H1 (cell line): ENCODE results near the gene CHN2. TPM values are rescaled to one million over a fixed set of nuclear protein-coding genes. Genes with fewer than 3 reads are reported as not detected.

Source experiments
- CTCF ChIA-PET: fragments of 300-600 bp; sonication (Branson Sonifier 250); formaldehyde crosslinking; loops from one replicate; lab custom pipeline; 2021; ENCODE audit not compliant: partially characterized antibody; lab: Charles Lee
- POLR2A ChIA-PET: fragments of 300-600 bp; sonication (Branson Sonifier 250); formaldehyde crosslinking; loops from one replicate; lab custom pipeline; 2021; ENCODE audit warnings: inconsistent platforms; ENCODE audit not compliant: partially characterized antibody; lab: Charles Lee
- DNase-seq, 2 experiments: peaks; one replicate each; pipeline versions ENCODE4 v3.0.0 to v3.0.0-alpha.2; 2010 to 2022; ENCODE audit warnings: low spot score in 2 of 2, low read depth in 1 of 2, mixed read lengths in 1 of 2
- FAIRE-seq: peaks from 2 replicates; lab custom pipeline; 2011; peaks lifted over from hg19 to GRCh38; lab: Jason Lieb, UNC
- H2AFZ ChIP-seq: 2 replicates; pipeline ENCODE4 v1.8.1; 2012; ENCODE audit warnings: low read length, inconsistent platforms
- H2AK5ac ChIP-seq: 2 replicates; pipeline ENCODE4 v1.6.1; 2013; ENCODE audit warnings: low read depth, low read length
- H2BK120ac ChIP-seq: replicated peaks from 2 replicates; pipeline ENCODE3; 2013; ENCODE audit warnings: low read depth, low read length, inconsistent platforms
- H2BK12ac ChIP-seq: 2 replicates; pipeline ENCODE4 v1.6.1; 2013; ENCODE audit warnings: low read depth, low read length
- H2BK15ac ChIP-seq: 2 replicates; pipeline ENCODE4 v1.6.1; 2013; ENCODE audit warnings: low read length
- H2BK20ac ChIP-seq: 2 replicates; pipeline ENCODE4 v1.6.1; 2013; ENCODE audit warnings: low read length
- H2BK5ac ChIP-seq: 2 replicates; pipeline ENCODE4 v1.6.1; 2013; ENCODE audit warnings: low read depth, low read length
- H3K14ac ChIP-seq: 2 replicates; pipeline ENCODE4 v1.6.1; 2013; ENCODE audit warnings: inconsistent platforms; ENCODE audit not compliant: insufficient read length
- H3K18ac ChIP-seq: 2 replicates; pipeline ENCODE4 v1.6.1; 2013; ENCODE audit warnings: low read length; ENCODE audit errors: extremely low read depth
- H3K23ac ChIP-seq: 2 replicates; pipeline ENCODE4 v1.6.1; 2013; ENCODE audit warnings: inconsistent platforms; ENCODE audit not compliant: insufficient read length
- H3K23me2 ChIP-seq: 2 replicates; pipeline ENCODE4 v1.6.1; 2013; ENCODE audit warnings: low read depth, low read length
- H3K27ac ChIP-seq: 2 replicates; pipeline ENCODE4 v1.6.1; 2011; ENCODE audit warnings: low read depth, low read length, inconsistent platforms
- H3K27me3 ChIP-seq, 4 experiments: replicated peaks in 1 of 4; 1 replicate in 1 of 4; 2 replicates in 3 of 4; pipeline versions ENCODE4 v1.6.1 to v1.8.1; 2011 to 2013; ENCODE audit warnings: low read length in 3 of 4, mild to moderate bottlenecking in 3 of 4, inconsistent platforms in 2 of 4, mixed read lengths in 2 of 4, moderate library complexity in 1 of 4; ENCODE audit not compliant: control insufficient read depth in 3 of 4, insufficient read depth in 3 of 4; ENCODE audit errors: extremely low read depth in 1 of 4
- H3K36me3 ChIP-seq, 4 experiments: 2 replicates each; pipeline versions ENCODE4 v1.6.1 to v1.8.1; 2011 to 2013; ENCODE audit warnings: mild to moderate bottlenecking in 4 of 4, low read length in 3 of 4, moderate library complexity in 2 of 4, control low read depth in 1 of 4, inconsistent platforms in 1 of 4; ENCODE audit not compliant: insufficient read depth in 4 of 4, control insufficient read depth in 2 of 4
- H3K4ac ChIP-seq: replicated peaks from 2 replicates; pipeline ENCODE3; 2013; ENCODE audit warnings: low read length, low read depth, mixed read lengths, inconsistent platforms; ENCODE audit not compliant: insufficient read length
- H3K4me1 ChIP-seq, 4 experiments: replicated peaks in 1 of 4; 1 replicate in 1 of 4; 2 replicates in 3 of 4; pipeline versions ENCODE4 v1.6.1 to v1.8.1; 2011 to 2013; ENCODE audit warnings: low read length in 3 of 4, inconsistent platforms in 2 of 4, mixed read lengths in 1 of 4; ENCODE audit not compliant: insufficient read depth in 4 of 4, control insufficient read depth in 3 of 4
- H3K4me2 ChIP-seq, 2 experiments: 2 replicates each; pipeline versions ENCODE4 v1.6.1 to v1.8.1; 2011 to 2013; ENCODE audit warnings: low read depth in 2 of 2, low read length in 2 of 2, control low read depth in 1 of 2, inconsistent platforms in 1 of 2, mild to moderate bottlenecking in 1 of 2; ENCODE audit not compliant: insufficient read depth in 1 of 2
- H3K4me3 ChIP-seq, 4 experiments: fragments of 200-600, 300-600 bp in 1 of 4; sonication (generic), shearing (Covaris generic), sonication (Bioruptor Twin) in 1 of 4; 2 replicates each; pipeline versions ENCODE4 v1.5.1 to v1.8.1; 2011 to 2016; ENCODE audit warnings: low read length in 4 of 4, low read depth in 3 of 4, control low read depth in 2 of 4, inconsistent platforms in 2 of 4, mild to moderate bottlenecking in 2 of 4, mixed read lengths in 1 of 4, moderate library complexity in 1 of 4; ENCODE audit not compliant: insufficient read depth in 2 of 4; ENCODE audit errors: extremely low read depth in 1 of 4
- H3K56ac ChIP-seq: replicated peaks from 2 replicates; pipeline ENCODE3; 2013; ENCODE audit warnings: low read depth, mild to moderate bottlenecking, mixed read lengths, low read length, inconsistent platforms; ENCODE audit not compliant: insufficient read length
- H3K79me1 ChIP-seq: 2 replicates; pipeline ENCODE4 v1.6.1; 2013; ENCODE audit warnings: low read depth, low read length, control low read depth
- H3K79me2 ChIP-seq, 2 experiments: 2 replicates each; pipeline versions ENCODE4 v1.6.1 to v1.8.1; 2012 to 2013; ENCODE audit warnings: low read length in 2 of 2, mild to moderate bottlenecking in 2 of 2, inconsistent platforms in 1 of 2; ENCODE audit not compliant: insufficient read depth in 2 of 2, control insufficient read depth in 1 of 2
- H3K9ac ChIP-seq, 4 experiments: replicated peaks in 1 of 4; 1 replicate in 1 of 4; 2 replicates in 3 of 4; pipeline versions ENCODE4 v1.6.1 to v1.8.1; 2011 to 2013; ENCODE audit warnings: low read depth in 3 of 4, low read length in 3 of 4, control low read depth in 2 of 4, mild to moderate bottlenecking in 2 of 4, moderate library complexity in 2 of 4, inconsistent platforms in 1 of 4; ENCODE audit errors: extremely low read depth in 1 of 4
- H3K9me3 ChIP-seq, 2 experiments: 2 replicates each; pipeline versions ENCODE4 v1.6.1 to v1.8.1; 2012 to 2013; ENCODE audit warnings: mild to moderate bottlenecking in 2 of 2, moderate library complexity in 2 of 2, control low read depth in 1 of 2, inconsistent platforms in 1 of 2, low read depth in 1 of 2, low read length in 1 of 2, mixed read lengths in 1 of 2; ENCODE audit not compliant: insufficient read depth in 2 of 2
- H4K20me1 ChIP-seq, 2 experiments: replicated peaks in 1 of 2; 2 replicates each; pipeline versions ENCODE3 to v1.8.1; 2011 to 2013; ENCODE audit warnings: inconsistent platforms in 2 of 2, low read length in 2 of 2, mild to moderate bottlenecking in 1 of 2; ENCODE audit not compliant: insufficient read depth in 2 of 2, control insufficient read depth in 1 of 2
- H4K5ac ChIP-seq: 2 replicates; pipeline ENCODE4 v1.6.1; 2013; ENCODE audit warnings: low read length, low read depth, mixed read lengths, inconsistent platforms; ENCODE audit not compliant: insufficient read length
- H4K8ac ChIP-seq: 2 replicates; pipeline ENCODE4 v1.8.0; 2013; ENCODE audit warnings: mild to moderate bottlenecking, moderate library complexity, low read length, inconsistent platforms; ENCODE audit not compliant: insufficient read depth; ENCODE audit errors: extremely low read depth
- H4K91ac ChIP-seq: replicated peaks from 2 replicates; pipeline ENCODE3; 2013; ENCODE audit warnings: low read length, mixed read lengths, inconsistent platforms; ENCODE audit not compliant: insufficient read length
- ASH2L ChIP-seq: fragments of 200-600, 300-600 bp; sonication (generic); IDR thresholded peaks from one replicate; pipeline ENCODE4 v1.7.1; 2017; ENCODE audit warnings: low read length
- ATF3 ChIP-seq: IDR thresholded peaks from 2 replicates; pipeline ENCODE4 v1.6.1; 2011; ENCODE audit warnings: low read depth, mild to moderate bottlenecking, low read length; ENCODE audit not compliant: insufficient read depth
- CBX5 ChIP-seq: fragments of 300-800, 300-1000 bp; sonication (generic); IDR thresholded peaks from 2 replicates; pipeline ENCODE4 v1.7.1; 2016; ENCODE audit warnings: antibody characterized with exemption, low read length, low read depth
- CEBPB ChIP-seq: IDR thresholded peaks from 2 replicates; pipeline ENCODE4 v1.6.1; 2012; ENCODE audit warnings: low read depth, low read length
- NANOG ChIP-seq: IDR thresholded peaks from 2 replicates; pipeline ENCODE4 v1.6.1; 2011; ENCODE audit warnings: low read length, low read depth, mild to moderate bottlenecking, inconsistent platforms; ENCODE audit not compliant: insufficient read depth, poor library complexity, severe bottlenecking
- RFX5 ChIP-seq: IDR thresholded peaks from 2 replicates; pipeline ENCODE4 v1.6.1; 2011; ENCODE audit warnings: low read depth, low read length, improper control_type of control experiment, borderline replicate concordance
- RNF2 ChIP-seq: fragments of 200-900, 300-1000 bp; sonication (generic); IDR thresholded peaks from 2 replicates; pipeline ENCODE4 v1.7.1; 2016; ENCODE audit warnings: borderline replicate concordance, low read depth, mild to moderate bottlenecking, antibody characterized with exemption, low read length; ENCODE audit not compliant: poor library complexity, severe bottlenecking; ENCODE audit errors: missing control alignments
- SAP30 ChIP-seq: fragments of 300-600 bp; sonication (generic); IDR thresholded peaks from 2 replicates; pipeline ENCODE4 v1.7.1; 2012; ENCODE audit warnings: low read length, moderate library complexity, mild to moderate bottlenecking, inconsistent platforms; ENCODE audit not compliant: insufficient read depth, insufficient replicate concordance
- SP1 ChIP-seq: IDR thresholded peaks from 2 replicates; pipeline ENCODE4 v1.6.1; 2011; ENCODE audit warnings: low read depth, low read length
- SP2 ChIP-seq: IDR thresholded peaks from 2 replicates; pipeline ENCODE4 v1.6.1; 2012; ENCODE audit warnings: mild to moderate bottlenecking, low read length, inconsistent platforms
- TBP ChIP-seq: IDR thresholded peaks from 2 replicates; pipeline ENCODE4 v1.6.1; 2011; ENCODE audit warnings: low read depth, low read length, improper control_type of control experiment
- USF2 ChIP-seq: IDR thresholded peaks from 2 replicates; pipeline ENCODE4 v1.6.1; 2011; ENCODE audit warnings: low read length, improper control_type of control experiment
- ZNF274 ChIP-seq: IDR thresholded peaks from 2 replicates; pipeline ENCODE4 v1.7.0; 2012; ENCODE audit warnings: low read length, borderline replicate concordance; ENCODE audit errors: extremely low read depth
- WGBS, 2 experiments: shearing (Covaris generic) in 1 of 2; methylation state at CpG; one replicate each; pipeline versions ENCODE4 v1.1.6 to v1.1.7; 2013 to 2015; ENCODE audit warnings: low lambda C conversion rate in 2 of 2, mixed read lengths in 2 of 2, inconsistent platforms in 1 of 2, low coverage in 1 of 2, missing lambda C conversion rate in 1 of 2; ENCODE audit not compliant: insufficient replicate concordance in 2 of 2, insufficient coverage in 1 of 2, insufficient read length in 1 of 2; ENCODE audit errors: extremely low coverage in 1 of 2, missing lambda C conversion rate in 1 of 2; 5-methylcytosine and 5-hydroxymethylcytosine counted together
- polyA plus RNA-seq, 7 experiments: library from polyadenylated mRNA; depleted of rRNA in 3 of 7; stranded (reverse) in 5 of 7; unstranded in 2 of 7; fragments of >200 nt in 5 of 7; fragments of 200-250 nt in 2 of 7; gene quantifications; 1 replicate in 5 of 7; 2 replicates in 1 of 7; 4 replicates in 1 of 7; pipeline versions ENCODE4 v1.2.1 to v1.2.3, GENCODE V29; 2011 to 2013; ENCODE audit warnings: missing spikeins in 2 of 7, mixed read lengths in 2 of 7
- total RNA-seq: library from RNA; stranded (reverse); fragmentation: NEBNext Ultra II Directional; extraction: Animal tissue kit (Norgen Biotek cat#: 25700); gene quantifications from 2 replicates; pipeline ENCODE4 v1.2.1, GENCODE V29; 2021

The CHN2 gene
- total and polyA plus RNA-seq, 2 of the 8 experiments (the other 6 are each of a cell fraction or from before 2014, with no cell fraction given), result 2.9 to 4.8 TPM

- H3K23ac ChIP-seq, result no peak overlapping the region
- no peaks in the 10 kb centered on the region for H3K9me3 ChIP-seq
- H2BK5ac ChIP-seq, result no peak overlapping the region
- H2BK12ac ChIP-seq, result no peak overlapping the region
- FAIRE-seq (no peak), DNase-seq (no peak)
- H3K18ac ChIP-seq, result no peak overlapping the region
- no peak overlapping the region for H2BK120ac ChIP-seq
- no peak overlapping the region for H3K4me2 ChIP-seq
- WGBS, 2 experiments, result 93% methylated on average over 3 of the region's 3 CpGs; no CpG with 5 or more reads in 1 of the 2 experiments
- POLR2A ChIA-PET, result no interaction called here
- H3K23me2 ChIP-seq, result no peaks in the 10 kb centered on the region
- H3K56ac ChIP-seq, result no peak overlapping the region
- H4K8ac ChIP-seq, result no peak overlapping the region
- H3K4me3 ChIP-seq, result no peak overlapping the region
- H3K9ac ChIP-seq, result no peak overlapping the region
- H2AFZ ChIP-seq, result no peak overlapping the region
- no peak overlapping the region for H2BK20ac ChIP-seq
- no peaks in the 10 kb centered on the region for H3K79me1 ChIP-seq
- H4K5ac ChIP-seq, result no peak overlapping the region
- no peaks in the 10 kb centered on the region for H3K36me3 ChIP-seq
- H3K4ac ChIP-seq, result no peak overlapping the region
- no peak overlapping the region for H2AK5ac ChIP-seq
- H3K4me1 ChIP-seq, result peaks cover 2 to 6% (median 4%) of the 10 kb centered on the region in 4 experiments; a peak in 4 of 7 replicates
- no peaks in the 10 kb centered on the region for H3K79me2 ChIP-seq
- no peak overlapping the region for H4K91ac ChIP-seq
- H3K14ac ChIP-seq, result no peak overlapping the region
- CTCF ChIA-PET, result interaction anchor here (9.5 kb wide), 1 partner anchor 488 kb away, joined by 155 read pairs; no protein-coding TSS in a partner anchor
- H2BK15ac ChIP-seq, result no peak overlapping the region
- no peak overlapping the region for H3K27ac ChIP-seq
- no peaks in the 10 kb centered on the region for H3K27me3 ChIP-seq
- H4K20me1 ChIP-seq, result no peaks in the 10 kb centered on the region
- TF ChIP-seq CEBPB (no peak), SAP30 (no peak), ZNF274 (no peak), RFX5 (no peak), RNF2 (no peak), NANOG (no peak), TBP (no peak), ASH2L (no peak), USF2 (no peak), SP2 (no peak), CBX5 (no peak), ATF3 (no peak), SP1 (no peak)
Measured at GRCh38 chr7:29412912-29413311, 218.3 kb downstream of the CHN2 start.
